ENCODE data around the gene LPAR5. TPM values are rescaled to one million over a fixed set of nuclear protein-coding genes. Genes with fewer than 3 reads are reported as not detected.

LPAR5 gene
- 0.04 TPM in 1 of 2 replicates, not detected in the other for total RNA-seq (2014; rRNA removed; shearing (Covaris generic))

DNA sequence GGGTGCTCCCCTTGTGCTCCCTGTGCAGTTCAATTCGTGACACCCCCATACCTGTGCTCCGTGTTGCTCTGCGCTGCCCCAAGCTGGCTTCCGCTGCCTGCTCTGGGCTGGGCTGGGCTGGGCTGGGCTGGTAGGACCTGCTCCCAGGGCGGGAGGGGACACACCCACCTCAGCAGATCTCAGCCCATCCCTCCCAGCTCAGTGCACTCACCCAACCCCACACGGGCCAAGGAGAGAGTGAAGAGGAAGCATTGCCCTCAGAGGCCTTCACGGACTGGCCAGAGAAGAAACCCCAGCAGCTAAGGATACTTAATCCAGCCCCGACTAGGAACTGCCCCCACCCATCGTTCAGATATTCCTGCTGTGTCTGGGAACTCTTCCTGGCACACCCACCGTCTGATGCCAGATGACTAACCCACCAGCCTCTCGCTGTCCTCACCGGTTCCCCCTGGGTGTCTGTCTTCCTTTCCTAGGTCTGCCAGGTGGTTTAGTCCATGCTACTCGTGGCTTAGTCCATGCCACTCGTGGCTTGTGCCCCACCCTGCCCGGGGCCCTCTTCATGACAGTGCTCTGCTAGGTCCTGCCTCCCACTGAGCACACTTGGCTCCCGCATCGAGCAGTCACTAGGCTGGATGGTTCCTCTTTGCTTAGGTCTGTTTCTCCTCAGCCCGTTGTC, at the start of gene LPAR5:
TSS of gene LPAR5 (minus strand) at position 104 of the 676 bp plus-strand sequence. CDS start 14,711 bp downstream, outside the sequence.
- H3K27me3 ChIP-seq (ENCODE audit: control insufficient read depth, insufficient read depth, low read length), result no peaks in the 10 kb centered on the region
- H3K36me3 ChIP-seq (replicated peaks; ENCODE audit: control insufficient read depth, insufficient read depth, low read length), result no peaks in the 10 kb centered on the region
- DNase-seq, result peak; percentile 73
- no peak within 1 kb of the TSS for H3K4me3 ChIP-seq (ENCODE audit: insufficient read depth, low read depth, low read length)

DNA sequence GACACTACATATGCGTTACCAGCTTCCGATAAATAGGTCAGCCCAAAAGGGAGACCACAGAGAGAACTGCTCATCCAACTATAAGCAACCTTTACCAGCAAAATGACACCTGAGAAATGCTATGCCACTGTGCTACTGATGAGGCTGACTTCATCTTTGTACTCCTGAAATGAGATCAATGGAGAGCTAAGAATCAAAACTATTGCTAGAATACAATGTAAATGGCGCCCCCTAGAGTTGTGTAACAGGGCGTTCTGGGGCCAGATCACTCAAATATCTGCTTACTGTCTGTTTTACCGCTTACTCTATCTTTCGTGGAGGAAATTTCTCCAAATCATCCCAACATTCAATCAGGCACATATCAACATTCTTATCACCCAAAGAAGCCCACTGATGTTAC, 48.9 kb upstream of the LPAR5 start:
- peaks cover 1% of the 10 kb centered on the region; the same call in 1 of the 2 replicates for H3K36me3 ChIP-seq (replicated peaks; ENCODE audit: control insufficient read depth, insufficient read depth, low read length)
- H3K4me3 ChIP-seq (ENCODE audit: insufficient read depth, low read depth, low read length), result no peak overlapping the region
- DNase-seq, result peak; percentile 59
- no peaks in the 10 kb centered on the region for H3K27me3 ChIP-seq (ENCODE audit: control insufficient read depth, insufficient read depth, low read length)

DNA sequence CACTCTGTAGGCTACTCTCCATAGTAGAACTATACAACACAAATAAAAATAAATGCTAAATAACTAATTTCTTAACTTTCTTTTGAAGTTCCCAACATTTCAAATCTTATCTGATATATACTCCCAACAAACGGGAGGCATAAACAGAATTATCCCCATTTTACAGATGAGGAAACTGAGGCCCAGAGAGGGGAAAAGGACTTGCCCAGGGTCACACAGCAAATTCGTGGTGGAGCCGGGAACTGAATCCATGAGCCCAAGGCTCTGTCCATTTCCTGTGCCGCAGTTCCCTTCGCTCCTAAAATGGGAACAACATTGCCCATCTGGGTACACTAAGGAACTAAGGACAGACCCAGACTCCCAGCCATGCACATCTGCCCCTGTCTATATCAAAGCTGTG, 41.2 kb upstream of the LPAR5 start:
- no peak for DNase-seq
- H3K27me3 ChIP-seq (ENCODE audit: control insufficient read depth, insufficient read depth, low read length), result no peaks in the 10 kb centered on the region
- H3K4me3 ChIP-seq (ENCODE audit: insufficient read depth, low read depth, low read length), result no peak overlapping the region
- H3K36me3 ChIP-seq (replicated peaks; ENCODE audit: control insufficient read depth, insufficient read depth, low read length), result peaks cover 40% of the 10 kb centered on the region

DNA sequence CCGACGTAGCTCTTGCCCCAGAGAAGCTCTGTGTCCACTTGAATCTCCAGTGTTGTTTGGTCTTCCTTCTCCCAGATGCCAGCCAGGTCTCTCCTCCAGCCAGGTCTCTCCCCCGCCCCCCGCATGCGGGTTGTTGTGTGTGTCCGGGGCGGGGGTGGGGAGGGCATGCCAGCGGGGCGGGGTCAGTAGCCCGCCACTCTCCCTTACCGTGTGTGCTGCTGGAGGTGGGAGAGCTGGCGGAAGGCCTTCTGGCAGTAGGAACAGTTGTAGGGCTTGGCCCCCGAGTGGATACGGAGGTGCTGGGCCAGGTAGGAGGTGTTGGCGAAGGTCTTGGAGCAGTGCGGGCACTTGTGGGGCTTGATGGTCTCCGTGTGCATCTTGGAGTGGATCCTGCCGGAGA, 36.4 kb upstream of the LPAR5 start:
- DNase-seq, result no peak
- no peak overlapping the region for H3K4me3 ChIP-seq (ENCODE audit: insufficient read depth, low read depth, low read length)
- peaks cover 53% of the 10 kb centered on the region for H3K36me3 ChIP-seq (replicated peaks; ENCODE audit: control insufficient read depth, insufficient read depth, low read length)
- no peaks in the 10 kb centered on the region for H3K27me3 ChIP-seq (ENCODE audit: control insufficient read depth, insufficient read depth, low read length)

DNA sequence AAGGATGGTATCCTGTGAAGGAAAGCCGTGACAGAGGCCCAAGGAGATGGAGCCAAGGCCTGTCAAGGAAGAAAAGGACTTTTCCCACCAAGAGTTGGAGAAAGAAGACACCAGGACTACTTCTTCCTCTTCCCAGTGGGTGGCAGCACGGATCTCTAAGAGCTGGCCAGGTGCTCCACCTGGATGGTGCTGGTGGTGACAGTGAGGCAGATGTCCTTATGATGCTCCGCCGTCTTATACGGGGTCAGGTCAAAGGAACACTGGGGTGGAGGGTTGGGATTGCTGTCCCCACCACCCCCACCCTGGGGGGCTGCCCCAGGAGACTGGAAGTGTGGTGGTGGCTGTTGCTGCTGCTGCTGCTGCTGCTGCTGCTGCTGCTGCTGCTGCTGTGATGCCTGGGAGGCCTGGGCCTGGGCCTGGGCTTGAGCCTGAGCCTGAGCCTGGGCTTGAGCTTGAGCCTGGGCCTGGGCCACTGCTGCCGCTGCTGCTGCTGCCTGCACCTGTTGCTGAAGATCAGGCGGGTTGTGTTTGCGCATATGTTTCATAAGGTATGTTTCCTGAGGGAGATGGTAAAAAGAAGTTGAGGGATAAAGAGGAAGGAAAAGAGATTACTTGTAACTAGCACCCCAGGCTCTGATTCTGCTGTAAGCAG, 31.9 kb upstream of the LPAR5 start:
- peak; percentile 58 for DNase-seq
- Histone ChIP-seq H3K36me3 (replicated peaks; ENCODE audit: control insufficient read depth, insufficient read depth, low read length) (peaks cover 44% of the 10 kb centered on the region), H3K27me3 (ENCODE audit: control insufficient read depth, insufficient read depth, low read length) (no peaks in the 10 kb centered on the region), H3K4me3 (ENCODE audit: insufficient read depth, low read depth, low read length) (no peak overlapping the region)

DNA sequence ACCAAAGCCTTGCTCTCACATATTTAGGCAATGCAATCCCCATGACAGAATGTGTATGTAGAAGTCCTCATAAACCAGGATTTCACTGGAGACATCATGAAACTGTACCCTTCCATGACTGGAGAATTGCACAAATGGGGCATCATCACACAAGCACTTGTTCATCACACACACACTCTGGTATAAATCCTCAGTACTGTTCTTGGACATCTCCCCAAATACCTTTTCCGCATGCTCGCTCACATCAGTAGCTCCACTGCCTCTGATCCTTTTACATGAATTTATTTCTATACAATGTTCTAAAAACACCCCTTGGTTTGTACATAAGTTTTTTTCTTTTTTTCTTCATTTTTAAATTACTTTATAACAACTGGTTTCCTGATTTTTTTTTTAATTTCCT, 30.5 kb upstream of the LPAR5 start:
- H3K36me3 ChIP-seq (replicated peaks; ENCODE audit: control insufficient read depth, insufficient read depth, low read length), result peaks cover 34% of the 10 kb centered on the region
- no peak overlapping the region for H3K4me3 ChIP-seq (ENCODE audit: insufficient read depth, low read depth, low read length)
- DNase-seq, result no peak
- no peaks in the 10 kb centered on the region for H3K27me3 ChIP-seq (ENCODE audit: control insufficient read depth, insufficient read depth, low read length)

DNA sequence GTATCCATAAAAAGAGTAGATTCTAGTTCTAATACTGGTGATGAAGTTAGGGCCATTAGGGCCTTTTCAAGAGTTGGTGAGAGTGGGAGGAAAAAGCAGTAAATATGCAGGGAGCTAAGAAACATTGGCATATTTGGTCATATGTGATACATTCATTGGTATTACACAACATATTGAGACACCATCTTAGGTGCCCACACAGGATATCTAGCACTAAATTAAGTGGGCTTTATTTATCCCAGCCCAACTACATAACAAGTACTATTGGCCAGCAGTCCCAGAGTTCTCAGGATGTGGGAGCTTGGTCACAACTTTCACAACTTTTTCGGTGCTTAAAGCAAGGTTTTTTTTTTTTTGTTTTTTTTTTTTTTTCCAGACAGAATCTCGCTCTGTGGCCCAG, 29.1 kb upstream of the LPAR5 start:
- peaks cover 22% of the 10 kb centered on the region for H3K36me3 ChIP-seq (replicated peaks; ENCODE audit: control insufficient read depth, insufficient read depth, low read length)
- H3K27me3 ChIP-seq (ENCODE audit: control insufficient read depth, insufficient read depth, low read length), result no peaks in the 10 kb centered on the region
- H3K4me3 ChIP-seq (ENCODE audit: insufficient read depth, low read depth, low read length), result no peak overlapping the region
- no peak for DNase-seq

DNA sequence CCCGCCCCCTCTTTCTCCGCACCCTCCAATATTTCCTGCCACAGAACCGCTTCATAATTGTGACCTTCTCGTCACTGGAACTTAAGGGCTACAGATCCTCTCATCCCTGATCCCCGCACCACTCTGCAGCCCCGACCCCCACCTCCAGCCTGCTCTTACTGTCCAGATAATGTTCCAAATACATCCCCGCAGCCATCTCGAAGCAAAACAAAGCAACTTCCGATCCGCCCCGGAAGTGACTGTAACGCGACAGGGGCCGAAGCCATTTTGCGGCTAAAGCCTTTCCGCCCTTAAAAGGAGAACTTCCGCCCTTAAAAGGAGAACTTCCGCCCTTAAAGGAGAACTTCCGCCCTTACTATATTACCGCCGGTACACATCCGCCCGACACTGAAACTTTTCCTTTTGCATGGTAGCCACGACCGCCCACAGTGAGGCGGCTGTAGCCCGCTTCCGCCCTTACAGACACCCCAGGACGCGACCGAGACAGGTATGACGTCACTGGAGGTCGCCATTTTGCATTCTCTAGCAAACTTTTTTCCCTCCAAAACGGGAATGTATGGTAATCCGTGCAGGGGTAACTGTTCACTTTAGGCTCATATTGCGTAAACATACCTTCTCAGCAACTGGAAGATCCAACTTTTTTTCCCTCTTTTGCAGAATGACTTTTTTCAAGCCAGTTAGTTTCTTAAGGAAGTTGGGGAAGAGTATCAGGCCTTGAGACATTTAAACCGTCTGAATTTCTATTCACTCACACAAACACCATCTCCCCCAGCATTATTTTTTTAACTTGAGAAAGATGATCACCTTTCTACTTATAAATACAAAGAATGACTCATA, 27.4 kb upstream of the LPAR5 start, which contains the start of gene ING4:
TSS of gene ING4 (minus strand) at position 214 of the 837 bp plus-strand sequence. CDS start at position 196, 18 bp downstream.
- Histone ChIP-seq H3K4me3 (ENCODE audit: insufficient read depth, low read depth, low read length) (peak within 1 kb of the TSS; percentile 77), H3K27me3 (ENCODE audit: control insufficient read depth, insufficient read depth, low read length) (no peaks in the 10 kb centered on the region), H3K36me3 (replicated peaks; ENCODE audit: control insufficient read depth, insufficient read depth, low read length) (peaks cover 13% of the 10 kb centered on the region)
- DNase-seq, result peak; percentile 94

DNA sequence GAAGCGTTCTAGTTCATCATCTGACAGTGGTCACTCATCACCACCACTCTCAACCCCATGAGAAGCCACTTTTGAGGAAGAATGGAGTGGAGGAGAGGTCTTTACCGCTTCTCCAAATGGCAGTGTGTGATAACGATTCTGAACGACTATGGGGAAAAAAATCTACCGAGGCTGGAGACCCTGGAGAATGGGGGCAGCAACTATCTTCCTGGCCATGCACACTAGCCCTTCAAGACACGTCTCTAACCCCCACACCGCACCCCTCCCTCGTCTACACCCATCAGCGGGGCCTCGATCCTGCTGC, 26.8 kb upstream of the LPAR5 start:
- peak; percentile 84 for DNase-seq
- H3K27me3 ChIP-seq (ENCODE audit: control insufficient read depth, insufficient read depth, low read length), result no peaks in the 10 kb centered on the region
- H3K4me3 ChIP-seq (ENCODE audit: insufficient read depth, low read depth, low read length), result peak overlapping the region; percentile 77
- H3K36me3 ChIP-seq (replicated peaks; ENCODE audit: control insufficient read depth, insufficient read depth, low read length), result peaks cover 9% of the 10 kb centered on the region

DNA sequence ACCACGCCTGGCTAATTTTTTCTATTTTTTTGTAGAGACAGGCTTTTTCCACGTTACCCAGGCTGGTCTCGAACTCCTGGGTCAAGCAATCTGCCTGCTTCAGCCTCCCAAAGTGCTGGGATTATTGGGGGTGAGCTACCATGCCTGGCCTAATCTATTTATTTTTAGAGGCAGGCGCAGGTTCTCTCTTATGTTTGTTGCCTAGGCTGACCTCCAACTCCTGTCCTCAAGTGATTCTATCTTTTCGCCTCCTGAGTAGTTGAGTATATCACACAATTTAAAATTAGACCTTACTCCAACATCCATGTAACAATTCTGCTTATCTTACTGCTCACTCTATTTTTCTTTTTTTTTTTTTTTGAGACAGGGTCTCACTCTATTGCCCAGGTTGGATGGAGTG, 18.2 kb upstream of the LPAR5 start:
- no peak overlapping the region for H3K4me3 ChIP-seq (ENCODE audit: insufficient read depth, low read depth, low read length)
- no peaks in the 10 kb centered on the region for H3K27me3 ChIP-seq (ENCODE audit: control insufficient read depth, insufficient read depth, low read length)
- H3K36me3 ChIP-seq (replicated peaks; ENCODE audit: control insufficient read depth, insufficient read depth, low read length), result peaks cover 11% of the 10 kb centered on the region
- DNase-seq, result no peak

DNA sequence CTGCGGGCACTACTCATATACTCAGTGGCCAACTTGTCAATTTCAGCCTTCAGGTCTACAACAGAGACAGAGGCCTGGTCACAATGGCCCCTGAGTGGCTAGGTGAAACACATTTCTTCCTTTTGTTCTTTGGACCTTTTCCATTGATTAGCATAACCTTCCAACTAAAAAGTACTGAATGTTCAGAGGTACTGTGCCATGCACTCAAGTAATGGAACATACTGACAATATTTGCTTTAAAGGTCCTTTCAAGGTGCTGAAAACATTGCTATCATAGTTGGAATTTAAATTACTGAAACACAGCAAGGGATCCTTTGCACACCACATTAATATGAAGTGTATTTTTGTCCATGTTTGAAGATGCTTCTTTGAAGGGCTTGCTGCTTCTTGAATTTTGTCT, 17.6 kb upstream of the LPAR5 start:
- Histone ChIP-seq H3K4me3 (ENCODE audit: insufficient read depth, low read depth, low read length) (no peak overlapping the region), H3K36me3 (replicated peaks; ENCODE audit: control insufficient read depth, insufficient read depth, low read length) (peaks cover 11% of the 10 kb centered on the region), H3K27me3 (ENCODE audit: control insufficient read depth, insufficient read depth, low read length) (no peaks in the 10 kb centered on the region)
- no peak for DNase-seq

DNA sequence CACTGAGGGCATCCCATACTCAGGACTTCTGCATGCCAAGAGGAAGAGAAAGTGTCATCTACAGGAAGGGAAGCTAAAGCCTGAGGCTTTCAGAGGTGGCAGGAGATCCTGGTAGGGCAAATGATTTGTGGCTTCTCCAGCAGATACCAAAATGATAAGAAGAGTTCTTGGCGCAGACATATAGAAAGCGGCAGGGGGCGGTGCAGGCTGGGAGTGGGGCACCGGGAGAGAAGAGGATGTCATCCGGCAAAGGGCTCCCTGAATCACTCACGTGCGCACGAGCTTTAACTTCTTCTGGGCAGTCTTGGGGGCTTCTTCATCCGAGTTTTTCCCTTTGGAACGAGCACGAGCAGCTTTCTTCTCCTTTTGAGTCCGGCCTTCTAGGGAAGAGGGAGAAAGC, 16.6 kb upstream of the LPAR5 start:
- no peaks in the 10 kb centered on the region for H3K27me3 ChIP-seq (ENCODE audit: control insufficient read depth, insufficient read depth, low read length)
- DNase-seq, result no peak
- no peak overlapping the region for H3K4me3 ChIP-seq (ENCODE audit: insufficient read depth, low read depth, low read length)
- H3K36me3 ChIP-seq (replicated peaks; ENCODE audit: control insufficient read depth, insufficient read depth, low read length), result peaks cover 11% of the 10 kb centered on the region

DNA sequence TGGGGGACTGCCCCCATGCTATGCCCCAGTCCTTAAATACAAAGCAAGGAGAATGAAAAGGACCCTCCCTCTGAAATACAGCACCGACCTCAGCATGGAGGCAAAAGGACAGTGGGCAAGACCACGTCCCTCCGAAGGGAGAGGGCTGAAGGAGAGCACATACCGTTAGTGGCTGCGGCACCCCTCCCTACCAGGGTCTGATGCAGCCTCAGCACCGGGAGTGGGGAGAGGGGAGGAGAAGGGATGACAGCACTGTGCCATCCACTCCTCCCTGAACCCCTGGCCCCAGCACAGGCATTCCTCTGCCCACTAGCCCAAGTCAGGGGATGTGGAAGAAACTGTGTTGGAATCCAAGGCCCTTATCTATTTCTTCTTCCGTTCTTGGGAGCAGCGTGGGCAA, 15.1 kb upstream of the LPAR5 start:
- Histone ChIP-seq H3K4me3 (ENCODE audit: insufficient read depth, low read depth, low read length) (no peak overlapping the region), H3K27me3 (ENCODE audit: control insufficient read depth, insufficient read depth, low read length) (peaks cover 9% of the 10 kb centered on the region), H3K36me3 (replicated peaks; ENCODE audit: control insufficient read depth, insufficient read depth, low read length) (peaks cover 10% of the 10 kb centered on the region)
- no peak for DNase-seq

DNA sequence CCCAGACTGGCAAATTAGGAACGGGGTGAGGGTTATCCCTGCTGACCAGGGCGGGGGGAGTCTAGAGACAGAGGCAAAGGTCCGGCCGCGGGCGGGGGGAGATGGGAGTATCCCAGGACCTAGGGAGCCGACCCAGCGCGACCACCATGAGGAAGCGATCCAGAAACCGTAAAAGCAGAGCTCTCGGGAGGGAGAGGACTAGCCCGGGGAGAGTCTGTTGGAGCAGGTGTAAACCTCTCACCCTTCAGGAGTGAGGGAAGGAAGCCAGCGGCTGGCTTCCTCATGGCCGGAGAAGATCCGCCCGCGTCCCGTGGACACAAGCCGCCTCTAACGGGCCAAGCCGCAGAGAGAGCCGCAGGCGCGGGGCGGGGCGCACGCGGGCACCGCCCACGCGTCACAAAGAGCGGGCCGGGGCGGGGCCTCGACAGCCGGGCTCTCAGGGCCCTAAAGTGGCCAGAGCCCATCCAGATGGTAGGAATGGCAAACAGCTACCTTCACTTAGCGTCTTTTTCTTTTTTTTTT, 11.4 kb upstream of the LPAR5 start, which contains the start of gene ACRBP:
TSS of gene ACRBP (minus strand) at position 350 of the 522 bp plus-strand sequence. CDS start at position 284, 66 bp downstream.
- Histone ChIP-seq H3K4me3 (ENCODE audit: insufficient read depth, low read depth, low read length) (peak within 1 kb of the TSS; percentile 53), H3K36me3 (replicated peaks; ENCODE audit: control insufficient read depth, insufficient read depth, low read length) (peaks cover 9% of the 10 kb centered on the region), H3K27me3 (ENCODE audit: control insufficient read depth, insufficient read depth, low read length) (peaks cover 9% of the 10 kb centered on the region)
- DNase-seq, result peak; percentile 97
